Sigmoid colon (tissue), 7 donors: ENCODE measurements around the gene TRPT1. TPM values are rescaled to one million over a fixed set of nuclear protein-coding genes. Genes with fewer than 3 reads are reported as not detected.

Experiments
- DNase-seq: peaks from one replicate; pipeline ENCODE4 v3.0.0-alpha.2; 2019
- H3K27ac ChIP-seq, 4 donors: fragments of 200-600 bp; sonication (generic); one replicate each; pipeline ENCODE4 v1.5.1; 2016 to 2019; ENCODE audit warnings: mild to moderate bottlenecking in 1 of 4
- H3K27me3 ChIP-seq, 3 donors: fragments of 200-600 bp; sonication (generic); one replicate each; pipeline ENCODE4 v1.5.1; 2019; ENCODE audit warnings: mild to moderate bottlenecking in 1 of 3
- H3K36me3 ChIP-seq, 4 donors: fragments of 200-600 bp; sonication (generic); one replicate each; pipeline ENCODE4 v1.5.1; 2016 to 2019
- H3K4me1 ChIP-seq, 4 donors: fragments of 200-600 bp; sonication (generic); one replicate each; pipeline ENCODE4 v1.5.1; 2017 to 2019
- H3K4me3 ChIP-seq, 4 donors: fragments of 200-600 bp; sonication (generic); one replicate each; pipeline ENCODE4 v1.5.1; 2017 to 2019; ENCODE audit warnings: mild to moderate bottlenecking in 2 of 4, moderate library complexity in 1 of 4
- H3K9me3 ChIP-seq, 4 donors: fragments of 200-600 bp in 3 of 4; sonication (generic) in 3 of 4; one replicate each; pipeline versions ENCODE4 v1.5.1 to v1.6.1; 2013 to 2019
- EP300 ChIP-seq, 4 donors: sonication (generic); formaldehyde crosslinking; IDR thresholded peaks; one replicate each; pipeline ENCODE4 v1.6.1; 2017; ENCODE audit warnings: antibody characterized with exemption in 4 of 4
- POLR2A ChIP-seq, 2 donors: fragments of 450-650 bp; IDR thresholded peaks; one replicate each; pipeline ENCODE4 v1.6.1; 2016; ENCODE audit warnings: antibody characterized with exemption in 2 of 2, mild to moderate bottlenecking in 2 of 2, moderate library complexity in 2 of 2
- POLR2AphosphoS5 ChIP-seq, 4 donors: sonication (generic); formaldehyde crosslinking; IDR thresholded peaks; one replicate each; pipeline ENCODE4 v1.6.1; 2017; ENCODE audit warnings: antibody characterized with exemption in 4 of 4
- WGBS, 2 donors: extraction: QIAGEN DNeasy Blood & Tissue Kit; methylation state at CpG; one replicate each; pipeline ENCODE4 v1.1.7; 2013; 5-methylcytosine and 5-hydroxymethylcytosine counted together
- intact Hi-C: fragments of 100-400 bp; cut with DNase I; formaldehyde crosslinking; loops from one replicate; pipeline ENCODE4 v1.15.1; 2023
- polyA plus RNA-seq, 3 donors: library from polyadenylated mRNA; stranded (reverse); fragments of 200-250 nt; gene quantifications; one replicate each; pipeline ENCODE4 v1.2.3, GENCODE V29; 2013
- total RNA-seq, 4 donors: library from RNA; depleted of rRNA; stranded (reverse); fragments of >200 nt; gene quantifications; one replicate each; pipeline ENCODE4 v1.1.0, GENCODE V29; 2016
- TF ChIP-seq, protein P1 (sequence below), 4 experiments: fragments of 450-650 bp in 3 of 4; fragments of 200-600 bp in 1 of 4; IDR thresholded peaks; one replicate each; pipeline ENCODE4 v1.5.1; 2016 to 2019; ENCODE audit warnings: antibody characterized with exemption in 4 of 4, mild to moderate bottlenecking in 3 of 4, moderate library complexity in 2 of 4
- donor health status: healthy with polysubstance abuse.
- donor health status: Bipolar disorder and iron deficiency.
- donor health status: healthy.

Gene TRPT1
- total and polyA plus RNA-seq, 7 donors = 45.7 to 82.8 (median 79.2) TPM

DNA sequence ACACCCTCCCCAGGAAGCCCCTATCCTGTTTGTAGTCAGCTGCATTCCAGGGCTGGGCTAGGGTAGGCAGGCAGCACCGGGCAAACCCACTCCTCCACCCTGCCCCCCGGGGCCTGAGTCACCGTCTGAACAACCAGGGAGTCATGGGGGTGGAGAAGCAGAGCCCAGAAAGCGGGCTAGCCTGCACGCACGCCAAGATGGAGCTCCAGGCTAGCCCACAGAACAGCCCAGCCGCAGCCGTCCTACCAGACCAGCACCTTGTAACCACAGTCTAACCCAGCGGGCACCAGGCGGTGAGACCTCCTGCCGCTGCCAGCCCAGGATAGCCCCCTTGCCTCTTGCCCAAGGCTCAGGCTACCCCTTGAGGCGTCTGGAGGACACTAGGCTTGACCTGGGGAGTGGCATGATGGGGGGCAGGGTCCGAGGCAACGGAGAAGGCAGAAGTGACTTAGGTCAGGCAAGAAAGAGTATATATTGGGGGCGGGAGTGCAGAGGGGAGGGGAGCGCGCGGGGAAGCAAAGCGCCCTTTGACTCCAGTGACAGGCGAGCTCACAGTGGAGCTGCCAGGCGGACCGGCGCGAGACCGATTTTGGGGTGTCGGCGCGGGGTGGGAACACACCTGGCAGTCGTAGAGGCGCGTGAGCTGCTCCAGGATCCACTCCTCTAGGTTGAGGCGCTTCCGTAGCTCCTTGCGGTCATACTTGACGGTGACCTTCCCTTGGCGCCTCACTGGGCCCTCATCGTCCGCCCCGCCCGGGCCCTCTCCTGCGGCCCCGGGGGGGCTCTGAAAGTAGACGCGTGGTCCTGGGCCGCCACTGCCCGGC, 20.0 kb upstream of the TRPT1 start:
- peaks cover 0 to 9% (median 4%) of the 10 kb centered on the region in 4 donors for H3K36me3 ChIP-seq
- DNase-seq = peak; percentile 86
- peak in 2 of 4 donors; percentile 33 to 59 for TF ChIP-seq POLR2AphosphoS5 (IDR thresholded peaks at IDR 0.05)
- TF ChIP-seq, protein P1, sequence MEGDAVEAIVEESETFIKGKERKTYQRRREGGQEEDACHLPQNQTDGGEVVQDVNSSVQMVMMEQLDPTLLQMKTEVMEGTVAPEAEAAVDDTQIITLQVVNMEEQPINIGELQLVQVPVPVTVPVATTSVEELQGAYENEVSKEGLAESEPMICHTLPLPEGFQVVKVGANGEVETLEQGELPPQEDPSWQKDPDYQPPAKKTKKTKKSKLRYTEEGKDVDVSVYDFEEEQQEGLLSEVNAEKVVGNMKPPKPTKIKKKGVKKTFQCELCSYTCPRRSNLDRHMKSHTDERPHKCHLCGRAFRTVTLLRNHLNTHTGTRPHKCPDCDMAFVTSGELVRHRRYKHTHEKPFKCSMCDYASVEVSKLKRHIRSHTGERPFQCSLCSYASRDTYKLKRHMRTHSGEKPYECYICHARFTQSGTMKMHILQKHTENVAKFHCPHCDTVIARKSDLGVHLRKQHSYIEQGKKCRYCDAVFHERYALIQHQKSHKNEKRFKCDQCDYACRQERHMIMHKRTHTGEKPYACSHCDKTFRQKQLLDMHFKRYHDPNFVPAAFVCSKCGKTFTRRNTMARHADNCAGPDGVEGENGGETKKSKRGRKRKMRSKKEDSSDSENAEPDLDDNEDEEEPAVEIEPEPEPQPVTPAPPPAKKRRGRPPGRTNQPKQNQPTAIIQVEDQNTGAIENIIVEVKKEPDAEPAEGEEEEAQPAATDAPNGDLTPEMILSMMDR (IDR thresholded peaks at IDR 0.05) = no peak
- no peaks in the 10 kb centered on the region for H3K9me3 ChIP-seq
- intact Hi-C loops = loop anchor here (5.0 kb wide), 1 partner anchor 56 kb away; the partner anchor contains the start of gene CATSPERZ
- H3K4me1 ChIP-seq = peaks cover 0 to 66% (median 43%) of the 10 kb centered on the region in 4 donors
- 1% methylated on average over 46 of the region's 46 CpGs for WGBS, 2 donors
- peak overlapping the region; percentile 83 to 96 (median 90) for H3K27ac ChIP-seq
- no peaks in the 10 kb centered on the region for H3K27me3 ChIP-seq
- peak overlapping the region; percentile 53 to 64 (median 56) for H3K4me3 ChIP-seq

DNA sequence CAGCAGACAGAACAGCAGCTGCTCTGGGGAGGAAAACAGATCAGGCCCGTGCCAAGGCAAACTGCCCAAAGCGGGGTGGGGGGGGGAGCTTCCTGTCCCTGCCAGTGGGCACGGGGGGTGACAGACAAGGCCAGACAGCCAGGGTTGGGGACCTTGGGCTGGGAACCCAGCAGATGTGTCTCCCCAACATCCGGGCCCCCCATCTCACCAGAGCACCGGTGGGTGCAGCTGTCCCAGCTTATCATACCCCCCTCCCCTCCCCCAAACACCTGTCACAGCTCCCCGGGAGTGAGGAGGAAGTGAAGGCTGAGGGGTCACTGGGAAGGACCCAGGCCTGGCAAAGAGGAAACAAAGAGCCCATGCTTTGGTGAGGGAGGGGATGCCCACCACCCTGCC, 19.4 kb upstream of the TRPT1 start:
- H3K36me3 ChIP-seq = peaks cover 0 to 9% (median 4%) of the 10 kb centered on the region in 4 donors
- peak; percentile 84 for DNase-seq
- intact Hi-C loops = loop anchor here (5.0 kb wide), 1 partner anchor 57 kb away; the partner anchor contains the start of gene CATSPERZ
- H3K27me3 ChIP-seq = no peaks in the 10 kb centered on the region
- peak overlapping the region; percentile 53 to 64 (median 56) for H3K4me3 ChIP-seq
- H3K9me3 ChIP-seq = no peaks in the 10 kb centered on the region
- 1 to 2% methylated on average over 6 of the region's 6 CpGs for WGBS, 2 donors
- peaks cover 0 to 62% (median 38%) of the 10 kb centered on the region in 4 donors for H3K4me1 ChIP-seq
- TF ChIP-seq POLR2AphosphoS5 (IDR thresholded peaks at IDR 0.05) (no peak), EP300 (IDR thresholded peaks at IDR 0.05) (no peak), POLR2A (IDR thresholded peaks at IDR 0.05) (no peak)
- TF ChIP-seq, protein P1 (IDR thresholded peaks at IDR 0.05) = no peak
- H3K27ac ChIP-seq = peak overlapping the region; percentile 83 to 96 (median 90)

DNA sequence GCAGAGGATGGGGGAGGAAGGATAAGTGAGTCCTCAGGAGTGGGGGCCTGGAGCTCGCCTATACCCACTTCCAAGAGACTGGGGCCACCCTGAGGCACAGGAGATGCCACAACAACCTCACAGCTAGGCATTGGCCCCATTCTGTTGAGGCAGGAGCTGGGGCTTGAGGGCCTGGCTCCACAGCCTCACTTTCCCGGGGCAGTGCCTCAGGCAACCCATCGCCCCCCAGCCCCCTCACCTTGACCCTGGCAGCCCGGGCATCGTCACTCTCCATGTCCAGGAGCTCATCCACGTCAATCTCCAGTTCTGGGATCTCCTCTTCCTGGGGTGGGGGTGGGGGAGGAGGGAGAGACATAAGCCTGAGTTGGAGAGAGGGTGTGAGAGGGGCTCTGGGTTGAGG, 19.0 kb upstream of the TRPT1 start:
- peak overlapping the region; percentile 53 to 64 (median 56) for H3K4me3 ChIP-seq
- H3K4me1 ChIP-seq = peaks cover 0 to 63% (median 42%) of the 10 kb centered on the region in 4 donors
- TF ChIP-seq POLR2AphosphoS5 (IDR thresholded peaks at IDR 0.05) = no peak
- WGBS, 2 donors = 15 to 50% methylated on average over 6 of the region's 6 CpGs
- H3K27me3 ChIP-seq = no peaks in the 10 kb centered on the region
- peak overlapping the region; percentile 83 to 96 (median 90) for H3K27ac ChIP-seq
- no peak for DNase-seq
- intact Hi-C loops = loop anchor here (5.0 kb wide), 1 partner anchor 57 kb away; the partner anchor contains the start of gene CATSPERZ
- no peaks in the 10 kb centered on the region for H3K9me3 ChIP-seq
- peaks cover 0 to 9% (median 4%) of the 10 kb centered on the region in 4 donors for H3K36me3 ChIP-seq

DNA sequence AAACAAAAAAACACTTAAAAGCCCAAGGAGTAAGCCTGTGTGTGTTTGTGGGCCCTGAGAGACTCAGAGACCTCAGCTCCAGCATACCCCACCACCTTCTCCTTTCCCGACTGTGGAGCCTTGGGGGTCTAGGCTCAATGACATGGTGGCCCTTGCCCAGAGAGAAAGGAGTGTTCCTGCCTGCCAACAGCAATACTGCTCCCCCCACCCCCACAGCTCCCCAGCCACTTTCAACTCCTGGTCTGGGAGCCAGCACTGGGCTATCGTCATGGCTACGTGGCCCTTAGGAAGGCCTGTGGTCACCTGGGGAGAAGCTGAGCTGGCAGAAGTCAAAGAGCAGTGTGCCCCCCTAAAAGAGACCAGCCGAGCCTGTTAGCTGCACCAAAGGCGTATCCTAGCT, 18.1 kb upstream of the TRPT1 start:
- Histone ChIP-seq H3K9me3 (no peaks in the 10 kb centered on the region), H3K36me3 (peaks cover 0 to 13% (median 4%) of the 10 kb centered on the region in 4 donors), H3K4me1 (peaks cover 0 to 67% (median 44%) of the 10 kb centered on the region in 4 donors), H3K27ac (peak overlapping the region in 1 of 4 donors; percentile 96), H3K27me3 (no peaks in the 10 kb centered on the region), H3K4me3 (no peak overlapping the region)
- intact Hi-C loops = no loop called here
- TF ChIP-seq EP300 (IDR thresholded peaks at IDR 0.05) (no peak), POLR2A (IDR thresholded peaks at IDR 0.05) (no peak), POLR2AphosphoS5 (IDR thresholded peaks at IDR 0.05) (no peak)
- TF ChIP-seq, protein P1 (IDR thresholded peaks at IDR 0.05) = no peak
- 48 to 65% methylated on average over 5 of the region's 5 CpGs for WGBS, 2 donors
- no peak for DNase-seq

DNA sequence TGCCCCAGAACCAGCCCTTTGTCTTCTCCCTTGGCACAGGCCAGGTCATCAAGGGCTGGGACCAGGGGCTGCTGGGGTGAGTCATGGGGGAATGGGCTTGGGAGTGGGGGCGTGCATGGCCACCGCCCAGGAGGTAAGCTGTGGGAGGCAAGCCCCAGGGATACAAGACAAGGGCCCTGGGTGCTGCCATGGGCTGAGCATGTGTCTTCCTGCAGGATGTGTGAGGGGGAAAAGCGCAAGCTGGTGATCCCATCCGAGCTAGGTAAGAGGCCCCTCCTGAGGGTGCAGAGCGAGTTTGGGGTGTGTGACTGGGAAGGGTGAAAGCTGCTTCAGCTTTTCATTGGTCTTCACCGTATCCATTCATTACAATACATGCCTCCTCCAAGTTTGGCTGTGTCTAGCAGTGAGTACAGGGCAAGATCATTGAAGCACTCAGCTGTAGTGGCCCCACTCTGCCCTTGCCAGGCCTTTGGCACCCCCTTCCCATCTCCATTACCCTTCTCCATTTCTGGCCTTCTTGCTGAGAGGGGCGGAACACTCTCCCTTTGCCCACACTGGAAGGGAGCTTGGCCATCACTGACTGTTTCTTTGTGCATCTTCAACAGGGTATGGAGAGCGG, 17.4 kb upstream of the TRPT1 start:
- Histone ChIP-seq H3K36me3 (peaks cover 0 to 21% (median 4%) of the 10 kb centered on the region in 4 donors), H3K4me3 (no peak overlapping the region), H3K27me3 (no peaks in the 10 kb centered on the region), H3K27ac (peak overlapping the region in 3 of 4 donors; percentile 93 to 99 (median 96)), H3K9me3 (no peaks in the 10 kb centered on the region), H3K4me1 (peaks cover 0 to 67% (median 44%) of the 10 kb centered on the region in 4 donors)
- no peak for DNase-seq
- 70 to 85% methylated on average over 8 of the region's 8 CpGs for WGBS, 2 donors
- intact Hi-C loops = no loop called here
- TF ChIP-seq, protein P1 (IDR thresholded peaks at IDR 0.05) = no peak
- no peak for TF ChIP-seq EP300 (IDR thresholded peaks at IDR 0.05)
- no peak for TF ChIP-seq POLR2A (IDR thresholded peaks at IDR 0.05)
- TF ChIP-seq POLR2AphosphoS5 (IDR thresholded peaks at IDR 0.05) = no peak
